H9 (cell line): ENCODE measurements around the gene SECTM1. TPM values are rescaled to one million over a fixed set of nuclear protein-coding genes. Genes with fewer than 3 reads are reported as not detected.

Experiments used
- DNase-seq: peaks from one replicate; pipeline ENCODE4 v3.0.0-alpha.2; 2017
- H2AFZ ChIP-seq: one replicate; pipeline ENCODE4 v1.6.1; 2013; ENCODE audit warnings: mild to moderate bottlenecking, low read length, control low read depth, moderate library complexity
- H2AK5ac ChIP-seq: 2 replicates; pipeline ENCODE4 v1.6.1; 2013; ENCODE audit warnings: low read length, control low read depth, mixed read lengths; ENCODE audit not compliant: insufficient read length
- H2BK120ac ChIP-seq: one replicate; pipeline ENCODE4 v1.6.1; 2013; ENCODE audit warnings: low read depth, mild to moderate bottlenecking, low read length, control low read depth, inconsistent platforms; ENCODE audit not compliant: poor library complexity, severe bottlenecking
- H2BK12ac ChIP-seq: 2 replicates; pipeline ENCODE4 v1.6.1; 2013; ENCODE audit warnings: low read length, control low read depth, mixed read lengths, low read depth; ENCODE audit not compliant: insufficient read length
- H2BK15ac ChIP-seq: 2 replicates; pipeline ENCODE4 v1.6.1; 2013; ENCODE audit warnings: low read depth, low read length, control low read depth
- H2BK20ac ChIP-seq: one replicate; pipeline ENCODE4 v1.6.1; 2013; ENCODE audit warnings: low read depth, mild to moderate bottlenecking, low read length, control low read depth, inconsistent platforms; ENCODE audit not compliant: poor library complexity, severe bottlenecking
- H2BK5ac ChIP-seq: 2 replicates; pipeline ENCODE4 v1.6.1; 2013; ENCODE audit warnings: low read length, control low read depth, mixed read lengths; ENCODE audit not compliant: insufficient read length
- H3K14ac ChIP-seq: 2 replicates; pipeline ENCODE4 v1.6.1; 2013; ENCODE audit warnings: low read length, control low read depth; ENCODE audit not compliant: insufficient read depth
- H3K18ac ChIP-seq: 2 replicates; pipeline ENCODE4 v1.6.1; 2013; ENCODE audit warnings: low read depth, mild to moderate bottlenecking, mixed read lengths, low read length, control low read depth; ENCODE audit not compliant: insufficient read length
- H3K23ac ChIP-seq: 2 replicates; pipeline ENCODE4 v1.6.1; 2013; ENCODE audit warnings: low read length, control low read depth, mixed read lengths, low read depth; ENCODE audit not compliant: insufficient read length
- H3K23me2 ChIP-seq: 2 replicates; pipeline ENCODE4 v1.6.1; 2013; ENCODE audit warnings: low read depth, mild to moderate bottlenecking, mixed read lengths, low read length, control low read depth; ENCODE audit not compliant: insufficient read length, poor library complexity, severe bottlenecking
- H3K27ac ChIP-seq: 2 replicates; pipeline ENCODE4 v1.5.1; 2013; ENCODE audit warnings: low read length, control low read depth, mixed read lengths, low read depth; ENCODE audit not compliant: insufficient read length
- H3K27me3 ChIP-seq: 2 replicates; pipeline ENCODE4 v1.6.1; 2013; ENCODE audit warnings: low read length, control low read depth, inconsistent platforms; ENCODE audit not compliant: insufficient read depth
- H3K4ac ChIP-seq: 2 replicates; pipeline ENCODE4 v1.6.1; 2013; ENCODE audit warnings: low read depth, mild to moderate bottlenecking, control low read depth, inconsistent platforms, low read length, moderate library complexity
- H3K4me1 ChIP-seq: 2 replicates; pipeline ENCODE4 v1.6.1; 2013; ENCODE audit warnings: low read length, control low read depth, inconsistent platforms; ENCODE audit not compliant: insufficient read depth
- H3K4me2 ChIP-seq: 2 replicates; pipeline ENCODE4 v1.6.1; 2013; ENCODE audit warnings: low read length, control low read depth, mixed read lengths; ENCODE audit not compliant: insufficient read length, insufficient read depth
- H3K56ac ChIP-seq: 2 replicates; pipeline ENCODE4 v1.6.1; 2013; ENCODE audit warnings: low read depth, mild to moderate bottlenecking, mixed read lengths, low read length, control low read depth; ENCODE audit not compliant: insufficient read length
- H3K79me1 ChIP-seq: 2 replicates; pipeline ENCODE4 v1.6.1; 2013; ENCODE audit warnings: low read depth, mild to moderate bottlenecking, moderate library complexity, low read length, control low read depth, inconsistent platforms; ENCODE audit not compliant: insufficient read depth, poor library complexity, severe bottlenecking
- H3K79me2 ChIP-seq: 2 replicates; pipeline ENCODE4 v1.6.1; 2013; ENCODE audit warnings: low read length, control low read depth, inconsistent platforms; ENCODE audit not compliant: insufficient read depth
- H3K9ac ChIP-seq: 2 replicates; pipeline ENCODE4 v1.6.1; 2013; ENCODE audit warnings: low read length, control low read depth, mixed read lengths; ENCODE audit not compliant: insufficient read length; ENCODE audit errors: extremely low read depth
- H3K9me3 ChIP-seq: one replicate; pipeline ENCODE4 v1.6.1; 2013; ENCODE audit warnings: low read depth, low read length, inconsistent platforms; ENCODE audit not compliant: control insufficient read depth
- H3T11ph ChIP-seq: one replicate; pipeline ENCODE4 v1.6.1; 2013; ENCODE audit warnings: mild to moderate bottlenecking, low read length, control low read depth, inconsistent platforms
- H4K20me1 ChIP-seq: one replicate; pipeline ENCODE4 v1.6.1; 2013; ENCODE audit not compliant: control insufficient read depth, insufficient read length, insufficient read depth
- H4K5ac ChIP-seq: 2 replicates; pipeline ENCODE4 v1.6.1; 2013; ENCODE audit warnings: low read depth, mild to moderate bottlenecking, mixed read lengths, low read length, control low read depth; ENCODE audit not compliant: insufficient read length
- H4K8ac ChIP-seq: replicated peaks from 2 replicates; pipeline ENCODE4 v1.6.1; 2013; ENCODE audit warnings: low read length, control low read depth, mixed read lengths, low read depth; ENCODE audit not compliant: insufficient read length
- H4K91ac ChIP-seq: 2 replicates; pipeline ENCODE4 v1.6.1; 2013; ENCODE audit warnings: low read depth, mild to moderate bottlenecking, moderate library complexity, mixed read lengths, low read length, control low read depth; ENCODE audit not compliant: insufficient read length
- H3K27ac Mint-ChIP-seq, 3 experiments: 2 replicates in 2 of 3; 3 replicates in 1 of 3; pipeline ENCODE4 v1.8.0; 2020 to 2021; ENCODE audit warnings: mixed read lengths in 3 of 3, mild to moderate bottlenecking in 1 of 3, moderate library complexity in 1 of 3
- H3K27me3 Mint-ChIP-seq: 2 replicates; pipeline ENCODE4 v1.8.0; 2021; ENCODE audit warnings: low read depth, mild to moderate bottlenecking, moderate library complexity, mixed read lengths
- H3K36me3 Mint-ChIP-seq, 3 experiments: 2 replicates in 2 of 3; 3 replicates in 1 of 3; pipeline ENCODE4 v1.8.0; 2020 to 2021; ENCODE audit warnings: low read depth in 3 of 3, mixed read lengths in 3 of 3; ENCODE audit not compliant: insufficient read depth in 1 of 3
- H3K4me1 Mint-ChIP-seq, 2 experiments: 2 replicates each; pipeline ENCODE4 v1.8.0; 2020; ENCODE audit warnings: mixed read lengths in 2 of 2
- H3K4me3 Mint-ChIP-seq, 2 experiments: 2 replicates in 1 of 2; 3 replicates in 1 of 2; pipeline ENCODE4 v1.8.0; 2020 to 2021; ENCODE audit warnings: mild to moderate bottlenecking in 2 of 2, mixed read lengths in 2 of 2, moderate library complexity in 1 of 2
- H3K9me3 Mint-ChIP-seq, 2 experiments: 2 replicates in 1 of 2; 3 replicates in 1 of 2; pipeline ENCODE4 v1.8.0; 2020; ENCODE audit warnings: mild to moderate bottlenecking in 2 of 2, mixed read lengths in 2 of 2, moderate library complexity in 1 of 2
- CTCF ChIP-seq: fragments of 200-600 bp; sonication (generic); conservative IDR thresholded peaks from 3 replicates; pipeline ENCODE4 v1.8.0; 2021; ENCODE audit warnings: antibody characterized with exemption, mild to moderate bottlenecking
- WGBS: extraction: QIAGEN DNeasy Blood & Tissue Kit; methylation state at CpG from one replicate; pipeline ENCODE4 v1.1.7; 2013; ENCODE audit warnings: missing lambda C conversion rate, low lambda C conversion rate, mixed read lengths; ENCODE audit not compliant: insufficient read length; ENCODE audit errors: extremely low coverage; 5-methylcytosine and 5-hydroxymethylcytosine counted together
- total RNA-seq: library from RNA; stranded (reverse); gene quantifications from 2 replicates; pipeline ENCODE4 v1.2.1, GENCODE V29; 2021

The SECTM1 gene
- total RNA-seq, 1 experiment from 2014 or later, result 0.28 TPM

DNA sequence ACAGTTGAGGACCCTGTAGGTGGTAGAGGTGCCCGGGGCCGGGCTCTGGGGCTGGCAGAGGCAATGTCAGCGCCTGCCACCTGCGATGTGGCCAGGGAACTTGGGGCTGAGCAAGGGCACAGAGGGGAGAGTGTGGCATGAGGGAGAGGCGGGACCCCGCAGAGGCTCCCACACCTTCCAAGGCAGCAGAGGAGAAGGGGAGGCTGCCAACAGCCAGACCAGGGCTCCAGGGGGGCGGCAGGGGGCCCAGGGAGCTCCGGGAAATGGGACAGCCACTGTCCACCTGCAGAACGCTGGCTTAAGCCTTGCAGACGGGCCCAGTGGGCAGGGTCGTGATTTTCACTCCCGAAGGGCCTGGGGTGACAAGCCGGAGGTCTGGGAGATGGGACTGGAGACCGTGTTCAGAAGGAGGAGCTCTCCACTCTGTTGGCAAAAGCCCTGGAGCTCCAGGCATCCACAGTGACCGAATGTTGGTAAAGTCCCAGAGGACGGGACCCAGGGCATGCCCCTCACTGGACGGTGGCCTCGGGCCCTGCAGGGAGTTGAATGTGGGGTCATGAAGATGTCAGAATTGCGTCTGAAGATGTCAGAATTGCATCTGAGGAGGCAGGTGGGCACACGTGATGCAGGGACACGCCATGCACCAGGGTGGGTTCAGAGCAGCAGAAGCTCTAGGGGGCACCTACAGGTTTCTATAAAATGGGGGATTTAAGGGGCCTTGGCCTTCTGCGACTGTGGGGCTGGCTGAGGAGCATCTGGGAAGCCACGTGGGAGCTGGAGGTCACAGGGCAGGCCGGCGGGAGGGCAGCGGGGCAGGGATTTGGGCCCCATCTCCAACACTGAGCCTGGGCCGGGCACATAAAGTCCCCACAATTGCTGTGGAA is 34.8 kb downstream of the SECTM1 start:
- Histone ChIP-seq H4K8ac (no peak overlapping the region), H4K20me1 (no peaks in the 10 kb centered on the region), H2BK15ac (no peak overlapping the region), H3K9me3 (no peaks in the 10 kb centered on the region), H2BK120ac (no peak overlapping the region), H2AK5ac (no peak overlapping the region), H3K14ac (no peak overlapping the region), H3K4me1 (no peaks in the 10 kb centered on the region; the same call in 1 of the 2 replicates), H3K4ac (no peak overlapping the region), H2BK5ac (no peak overlapping the region), H3K18ac (no peak overlapping the region), H3K23me2 (peaks cover 3% of the 10 kb centered on the region), H2BK20ac (no peak overlapping the region), H3K27me3 (no peaks in the 10 kb centered on the region), H3K56ac (no peak overlapping the region), H3K27ac (no peak overlapping the region), H3K79me1 (no peaks in the 10 kb centered on the region), H3K79me2 (no peaks in the 10 kb centered on the region), H4K91ac (no peak overlapping the region), H3K4me2 (no peak overlapping the region), H2BK12ac (no peak overlapping the region), H3K23ac (no peak overlapping the region), H3K9ac (no peak overlapping the region), H2AFZ (no peak overlapping the region), H3T11ph (no peak overlapping the region), H4K5ac (no peak overlapping the region)
- Mint-ChIP-seq H3K36me3 (no peaks in the 10 kb centered on the region), H3K4me3 (no peak overlapping the region), H3K9me3 (no peaks in the 10 kb centered on the region), H3K27ac (no peak overlapping the region), H3K27me3 (peaks cover 45% of the 10 kb centered on the region), H3K4me1 (peaks cover 9 to 32% of the 10 kb centered on the region in 2 experiments; a peak in 3 of 4 replicates)
- no peak for DNase-seq
- no CpG with 5 or more reads among the region's 27 CpGs for WGBS
- TF ChIP-seq CTCF, result no peak
